T-helper 1 cell treated with Interleukin-12 subunit alpha and Interleukin-12 subunit beta and Interleukin-4 antibody, amounts not matched to agents 30 μg/mL and 1 μg/mL, for 36 hours (primary cell): ENCODE measurements around the gene PVRIG.
A peak's percentile ranks its signal among the peaks of the same experiment; 100 is the strongest.
"Not testable (repeated sequence)": the region's sequence is repeated elsewhere in the genome, so short reads cannot be mapped to it uniquely, and the experiment has no call there.

ENCODE experiments used
- H3K27ac Mint-ChIP-seq: one replicate; pipeline ENCODE4 v1.8.0; 2021; ENCODE audit warnings: mild to moderate bottlenecking, mixed read lengths
- H3K27me3 Mint-ChIP-seq: one replicate; pipeline ENCODE4 v1.8.0; 2021; ENCODE audit warnings: low read depth, mixed read lengths
- H3K36me3 Mint-ChIP-seq: one replicate; pipeline ENCODE4 v1.8.0; 2021; ENCODE audit warnings: low read depth, mixed read lengths
- H3K4me1 Mint-ChIP-seq: one replicate; pipeline ENCODE4 v1.8.0; 2021; ENCODE audit warnings: low read depth, mixed read lengths
- H3K4me3 Mint-ChIP-seq: one replicate; pipeline ENCODE4 v1.8.0; 2021; ENCODE audit warnings: mild to moderate bottlenecking, moderate library complexity, mixed read lengths
- H3K9me3 Mint-ChIP-seq: one replicate; pipeline ENCODE4 v1.8.0; 2021; ENCODE audit warnings: mixed read lengths

PVRIG gene

DNA sequence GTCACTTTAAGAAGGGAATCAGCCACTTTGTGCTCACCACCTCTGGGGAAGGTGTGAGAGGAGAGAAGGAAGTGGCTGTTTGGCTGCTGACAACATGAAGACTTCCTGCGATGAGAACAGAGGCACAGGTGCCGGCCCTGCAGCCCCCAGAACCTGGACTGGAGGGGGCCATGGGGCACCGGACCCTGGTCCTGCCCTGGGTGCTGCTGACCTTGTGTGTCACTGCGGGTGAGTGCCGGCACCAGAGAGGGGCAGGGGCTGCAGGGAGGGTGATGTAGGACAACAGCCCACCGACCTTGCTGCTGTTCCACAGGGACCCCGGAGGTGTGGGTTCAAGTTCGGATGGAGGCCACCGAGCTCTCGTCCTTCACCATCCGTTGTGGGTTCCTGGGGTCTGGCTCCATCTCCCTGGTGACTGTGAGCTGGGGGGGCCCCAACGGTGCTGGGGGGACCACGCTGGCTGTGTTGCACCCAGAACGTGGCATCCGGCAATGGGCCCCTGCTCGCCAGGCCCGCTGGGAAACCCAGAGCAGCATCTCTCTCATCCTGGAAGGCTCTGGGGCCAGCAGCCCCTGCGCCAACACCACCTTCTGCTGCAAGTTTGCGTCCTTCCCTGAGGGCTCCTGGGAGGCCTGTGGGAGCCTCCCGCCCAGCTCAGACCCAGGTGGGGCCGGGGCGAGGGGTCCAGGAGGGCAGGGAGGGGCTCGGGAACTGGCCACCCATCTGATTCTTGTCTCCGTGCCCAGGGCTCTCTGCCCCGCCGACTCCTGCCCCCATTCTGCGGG is at the start of gene PVRIG:
Gene PVRIG (plus strand): TSS at position 149 of the 785 bp plus-strand sequence. CDS start 22 bp downstream, at position 171.
- H3K27ac Mint-ChIP-seq = peak within 1 kb of the TSS; percentile 98
- H3K36me3 Mint-ChIP-seq = peaks cover 44% of the 10 kb centered on the region
- not testable (repeated sequence) for H3K27me3 Mint-ChIP-seq, H3K9me3 Mint-ChIP-seq
- H3K4me1 Mint-ChIP-seq = peaks cover 61% of the 10 kb centered on the region
- peak within 1 kb of the TSS; percentile 96 for H3K4me3 Mint-ChIP-seq

DNA sequence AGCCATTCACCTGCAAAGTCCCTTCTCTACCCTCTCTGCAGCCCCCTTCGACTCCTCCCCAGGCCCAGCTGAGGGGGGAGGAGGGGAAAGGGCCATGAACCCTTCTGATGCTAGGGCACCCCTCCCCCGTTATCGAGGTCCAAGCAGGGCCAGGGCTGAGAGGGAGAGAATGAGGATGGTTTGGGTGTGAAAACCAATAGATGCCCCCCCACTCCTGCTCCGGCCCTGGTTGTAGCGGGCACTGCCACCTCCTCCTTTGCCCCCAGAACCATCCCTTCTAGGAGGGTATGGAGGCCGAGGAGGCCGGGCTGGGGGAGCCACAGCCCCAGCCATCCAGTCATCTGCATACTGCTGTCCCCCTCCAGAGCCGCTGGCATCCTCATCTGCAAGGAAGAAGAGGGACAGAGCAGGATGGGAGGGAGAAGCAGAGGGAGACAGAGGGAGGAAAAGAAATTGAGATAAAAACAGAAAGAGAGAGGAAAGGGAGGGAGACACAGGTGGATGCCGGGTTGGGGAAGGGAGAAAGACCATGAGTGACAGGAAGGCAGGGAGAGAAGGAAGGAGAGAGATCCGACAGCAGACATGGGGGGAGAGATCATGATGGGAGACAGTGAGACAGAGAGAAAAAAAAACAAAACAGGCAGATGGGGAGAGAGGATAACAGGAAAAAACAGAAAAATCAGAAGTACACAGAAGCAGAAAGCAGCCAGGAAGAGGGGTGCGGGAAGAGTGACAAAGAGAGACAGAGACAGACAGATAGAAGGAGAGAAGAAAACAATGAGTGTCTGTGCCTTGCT is 49.5 kb upstream of the PVRIG start:
- Mint-ChIP-seq H3K36me3 (peaks cover 3% of the 10 kb centered on the region), H3K27me3 (peaks cover 37% of the 10 kb centered on the region), H3K27ac (peak overlapping the region; percentile 8), H3K4me1 (peaks cover 54% of the 10 kb centered on the region), H3K4me3 (peak overlapping the region; percentile 70), H3K9me3 (no peaks in the 10 kb centered on the region)

GRCh38 chr7:100171087-100171681 is 48.6 kb upstream of the PVRIG start:
- Mint-ChIP-seq H3K4me1 (peaks cover 48% of the 10 kb centered on the region), H3K4me3 (peak overlapping the region; percentile 11), H3K27ac (no peak overlapping the region), H3K36me3 (peaks cover 3% of the 10 kb centered on the region), H3K27me3 (peaks cover 38% of the 10 kb centered on the region), H3K9me3 (no peaks in the 10 kb centered on the region)

GRCh38 chr7:100171840-100172239 is 47.9 kb upstream of the PVRIG start:
- H3K4me1 Mint-ChIP-seq = peaks cover 49% of the 10 kb centered on the region

GRCh38 chr7:100173806-100174495 is 45.8 kb upstream of the PVRIG start:
- Mint-ChIP-seq H3K36me3 (peaks cover 3% of the 10 kb centered on the region), H3K4me1 (peaks cover 34% of the 10 kb centered on the region), H3K27ac (no peak overlapping the region), H3K27me3 (peaks cover 21% of the 10 kb centered on the region), H3K4me3 (no peak overlapping the region), H3K9me3 (no peaks in the 10 kb centered on the region)

More at GRCh38 chr7:100171840-100172239, 47.9 kb upstream of the PVRIG start:
- Mint-ChIP-seq H3K9me3 (no peaks in the 10 kb centered on the region), H3K27ac (no peak overlapping the region), H3K4me3 (peak overlapping the region; percentile 73), H3K27me3 (peaks cover 38% of the 10 kb centered on the region), H3K36me3 (peaks cover 3% of the 10 kb centered on the region)

DNA sequence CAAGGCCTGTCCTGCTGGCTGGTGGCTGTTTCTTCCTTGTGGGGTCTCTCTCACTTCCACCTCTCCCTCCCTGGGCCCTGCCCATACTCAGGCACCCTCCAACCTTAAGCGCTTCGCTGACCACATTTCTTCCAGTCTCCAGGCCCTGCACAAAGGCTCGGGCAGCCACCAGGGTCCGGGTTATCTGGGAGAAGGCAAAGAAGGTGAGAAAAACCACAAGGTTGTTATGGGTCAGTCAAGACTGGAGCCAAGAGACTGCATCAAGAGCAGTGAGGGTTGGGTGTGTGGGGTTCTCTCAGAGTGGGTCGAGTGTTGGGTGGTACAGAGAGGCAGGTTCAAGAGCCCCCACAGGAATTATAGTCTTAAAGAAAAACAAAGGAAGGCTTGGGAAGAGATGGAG is 45.2 kb upstream of the PVRIG start:
- Mint-ChIP-seq H3K4me3 (peak overlapping the region; percentile 13), H3K36me3 (peaks cover 3% of the 10 kb centered on the region), H3K27ac (no peak overlapping the region), H3K9me3 (no peaks in the 10 kb centered on the region), H3K27me3 (peaks cover 21% of the 10 kb centered on the region), H3K4me1 (peaks cover 28% of the 10 kb centered on the region)

DNA sequence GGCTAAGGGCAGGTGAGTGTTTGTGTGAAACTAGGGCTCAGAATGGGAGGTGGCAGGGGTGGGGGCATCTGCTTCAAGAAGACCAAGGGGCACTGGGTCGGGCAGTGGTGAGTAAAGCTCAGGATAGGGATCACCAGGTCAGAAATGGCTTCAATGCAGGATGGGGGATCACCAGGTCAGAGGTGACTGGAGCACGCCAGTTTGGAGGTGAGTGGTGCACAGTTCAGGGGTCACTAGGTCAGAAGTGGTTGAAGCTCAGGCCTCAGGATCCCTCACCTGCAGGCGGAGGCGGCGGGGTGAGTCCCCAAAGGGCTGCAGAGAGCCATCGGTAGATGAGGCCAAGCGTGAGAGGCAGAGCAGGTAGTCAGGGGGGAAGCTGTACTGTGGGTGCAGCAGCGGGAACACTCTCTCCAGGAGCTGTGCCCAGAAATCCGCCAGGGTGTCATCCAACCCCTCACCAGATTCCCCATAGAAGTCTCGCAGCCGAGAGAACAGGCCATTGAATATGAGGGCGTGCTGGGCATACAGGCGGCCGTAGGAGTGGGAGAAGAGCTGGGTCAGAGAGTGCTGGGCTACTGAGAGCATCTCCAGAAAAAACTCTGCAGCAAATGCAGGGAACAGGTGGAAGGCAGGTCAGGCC is 44.3 kb upstream of the PVRIG start:
- Mint-ChIP-seq H3K4me3 (peak overlapping the region; percentile 47), H3K27me3 (peaks cover 18% of the 10 kb centered on the region), H3K36me3 (peaks cover 4% of the 10 kb centered on the region), H3K4me1 (peaks cover 23% of the 10 kb centered on the region), H3K27ac (peak overlapping the region; percentile 23), H3K9me3 (no peaks in the 10 kb centered on the region)

DNA sequence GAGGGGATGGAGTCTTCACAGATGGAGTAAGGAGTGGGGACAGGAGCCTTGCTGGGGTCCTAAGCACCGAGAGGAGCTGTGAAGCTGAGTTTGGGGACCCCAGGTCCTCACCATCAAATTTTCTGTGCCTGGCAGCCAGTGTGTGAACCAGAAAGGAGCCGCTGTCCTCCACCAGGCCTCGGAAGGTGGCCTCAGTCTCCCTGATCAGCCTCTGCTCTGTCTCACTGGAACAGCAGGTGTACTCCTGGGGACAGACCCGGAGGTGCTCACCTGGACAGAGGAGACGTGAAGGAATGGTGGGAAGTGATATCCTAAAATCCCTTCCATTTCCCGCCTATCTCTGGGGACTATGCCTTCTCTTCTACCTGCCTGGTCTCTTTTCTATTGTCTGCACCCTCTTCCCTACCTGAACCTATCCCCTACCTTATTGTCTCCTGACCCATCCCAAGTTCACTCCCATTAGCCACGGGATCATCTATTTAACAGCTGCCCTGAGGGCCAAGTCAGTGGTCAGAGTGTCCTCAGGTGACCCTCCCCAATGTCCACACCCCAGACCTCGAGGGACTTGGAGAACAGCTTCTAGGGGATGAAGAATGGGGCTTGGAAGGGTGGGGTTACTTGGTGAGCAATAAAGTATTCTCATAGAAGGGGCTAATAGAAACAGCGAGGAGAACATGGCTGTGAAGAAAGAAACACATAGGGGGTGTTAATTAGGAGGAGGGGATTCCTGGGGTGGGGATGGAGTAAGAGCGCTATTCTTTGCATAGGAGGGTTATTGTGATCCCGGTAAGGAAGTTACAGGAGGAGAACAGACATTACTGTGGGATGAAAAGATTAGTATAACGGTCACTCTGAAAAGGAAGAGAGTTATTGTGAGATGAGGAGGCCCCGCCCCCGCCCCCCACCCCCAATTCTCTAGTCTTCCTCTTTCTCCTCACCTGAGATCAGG is 43.4 kb upstream of the PVRIG start:
- H3K4me3 Mint-ChIP-seq = peak overlapping the region; percentile 77
- no peak overlapping the region for H3K27ac Mint-ChIP-seq
- H3K27me3 Mint-ChIP-seq = peaks cover 12% of the 10 kb centered on the region
- peaks cover 27% of the 10 kb centered on the region for H3K4me1 Mint-ChIP-seq
- peaks cover 7% of the 10 kb centered on the region for H3K36me3 Mint-ChIP-seq
- no peaks in the 10 kb centered on the region for H3K9me3 Mint-ChIP-seq

GRCh38 chr7:100177045-100178001 is 42.4 kb upstream of the PVRIG start, which contains the start of the genes GPC2 and STAG3:
Gene GPC2, minus strand, starts transcription at chr7:100177381. Its CDS starts 182 bp downstream, at chr7:100177199.
Gene STAG3, plus strand, starts transcription at chr7:100177918. Its CDS starts 2,639 bp downstream, at chr7:100180557.
- Mint-ChIP-seq H3K36me3 (peaks cover 7% of the 10 kb centered on the region), H3K4me1 (peaks cover 34% of the 10 kb centered on the region), H3K27me3 (peaks cover 8% of the 10 kb centered on the region), H3K9me3 (no peaks in the 10 kb centered on the region), H3K27ac (peak within 1 kb of the TSS; percentile 79), H3K4me3 (peak within 1 kb of the TSS; percentile 77)

DNA sequence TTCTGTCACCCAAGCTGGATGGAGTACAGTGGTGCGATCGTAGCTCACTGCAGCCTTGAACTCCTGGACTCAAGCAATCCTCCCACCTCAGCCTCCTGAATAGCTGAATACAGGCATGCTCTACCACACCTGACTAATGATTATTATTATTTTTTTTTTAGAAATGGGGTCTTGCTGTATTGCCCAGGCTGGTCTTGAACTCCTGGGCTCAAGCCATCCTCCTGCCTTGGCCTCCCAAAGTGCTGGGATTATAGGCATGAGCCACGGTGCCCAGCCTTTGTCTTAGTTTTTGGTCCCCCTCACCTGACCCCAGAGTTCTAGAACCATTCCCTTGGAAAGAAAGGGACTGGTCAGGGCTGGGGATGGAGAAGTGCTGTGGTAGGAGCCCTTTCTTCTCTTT is 39.7 kb upstream of the PVRIG start:
- not testable (repeated sequence) for H3K27me3 Mint-ChIP-seq, H3K9me3 Mint-ChIP-seq, H3K36me3 Mint-ChIP-seq
- Mint-ChIP-seq H3K4me1 (peaks cover 38% of the 10 kb centered on the region), H3K27ac (peak overlapping the region; percentile 91), H3K4me3 (peak overlapping the region; percentile 64)

DNA sequence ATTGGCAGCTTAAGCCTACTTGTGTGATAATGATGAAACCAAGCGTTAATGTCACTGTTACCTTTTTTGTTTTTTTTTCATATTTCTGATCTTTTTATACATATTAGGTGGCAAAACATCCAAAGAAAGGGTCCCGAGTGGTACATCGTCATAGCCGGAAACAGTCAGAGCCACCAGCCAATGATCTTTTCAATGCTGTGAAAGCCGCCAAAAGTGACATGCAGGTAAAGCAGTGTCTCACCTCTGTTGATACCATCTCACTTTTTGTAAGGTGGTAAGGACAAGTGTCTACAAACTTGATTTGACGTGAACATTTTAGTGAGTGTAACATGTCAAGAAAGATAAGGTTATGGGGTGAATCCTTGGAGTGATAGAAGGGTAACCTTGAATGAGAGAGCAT is 37.1 kb upstream of the PVRIG start:
- not testable (repeated sequence) for H3K36me3 Mint-ChIP-seq, H3K9me3 Mint-ChIP-seq, H3K27me3 Mint-ChIP-seq
- Mint-ChIP-seq H3K4me1 (peaks cover 28% of the 10 kb centered on the region), H3K27ac (peak overlapping the region; percentile 91), H3K4me3 (peak overlapping the region; percentile 80)

DNA sequence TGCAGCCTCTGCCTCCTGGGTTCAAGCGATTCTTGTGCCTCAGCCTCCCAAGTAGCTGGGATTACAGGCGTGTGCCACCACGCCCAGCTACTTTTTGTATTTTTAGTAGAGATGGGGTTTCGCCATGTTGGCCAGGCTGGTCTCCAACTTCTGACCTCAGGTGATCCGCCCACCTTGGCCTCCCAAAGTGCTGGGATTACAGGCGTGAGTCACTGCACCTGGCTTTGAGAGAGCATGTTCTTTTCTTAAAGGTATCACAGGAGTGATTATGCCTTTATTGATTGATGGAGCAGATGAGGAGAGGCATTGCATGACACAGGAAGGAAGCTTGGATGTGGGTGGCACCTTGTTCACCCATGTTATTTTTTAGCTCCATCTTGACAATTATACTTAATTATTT is 36.7 kb upstream of the PVRIG start:
- not testable (repeated sequence) for H3K27me3 Mint-ChIP-seq, H3K9me3 Mint-ChIP-seq, H3K36me3 Mint-ChIP-seq, H3K4me3 Mint-ChIP-seq
- Mint-ChIP-seq H3K27ac (peak overlapping the region; percentile 65), H3K4me1 (peaks cover 26% of the 10 kb centered on the region)
